Small intestine (tissue), 7 donors: ENCODE measurements around the gene ITPRIP. TPM values are rescaled to one million over a fixed set of nuclear protein-coding genes. Genes with fewer than 3 reads are reported as not detected.

Experiments
- DNase-seq, 2 donors: peaks; one replicate each; pipeline versions ENCODE4 v3.0.0 to v3.0.0-alpha.2; 2013
- FAIRE-seq: peaks from 2 replicates; lab custom pipeline; 2012; peaks lifted over from hg19 to GRCh38; lab: Jason Lieb, UNC
- H3K27ac ChIP-seq, 3 donors: one replicate each; pipeline ENCODE4 v1.5.1; 2013; ENCODE audit warnings: low read length in 2 of 3, mild to moderate bottlenecking in 2 of 3, control low read depth in 1 of 3, inconsistent platforms in 1 of 3, low read depth in 1 of 3, moderate library complexity in 1 of 3
- H3K27me3 ChIP-seq, 3 donors: one replicate each; pipeline ENCODE4 v1.6.1; 2013; ENCODE audit warnings: low read length in 3 of 3, inconsistent platforms in 1 of 3; ENCODE audit not compliant: control insufficient read depth in 3 of 3, insufficient read depth in 3 of 3
- H3K36me3 ChIP-seq, 3 donors: one replicate each; pipeline ENCODE4 v1.6.1; 2013; ENCODE audit warnings: low read length in 3 of 3, inconsistent platforms in 1 of 3, low read depth in 1 of 3, mild to moderate bottlenecking in 1 of 3, moderate library complexity in 1 of 3; ENCODE audit not compliant: control insufficient read depth in 3 of 3, insufficient read depth in 2 of 3
- H3K4me1 ChIP-seq, 3 donors: one replicate each; pipeline ENCODE4 v1.6.1; 2013; ENCODE audit warnings: low read length in 2 of 3, inconsistent platforms in 1 of 3, low read depth in 1 of 3, mild to moderate bottlenecking in 1 of 3, moderate library complexity in 1 of 3; ENCODE audit not compliant: control insufficient read depth in 3 of 3, insufficient read depth in 2 of 3
- H3K4me3 ChIP-seq, 3 donors: one replicate each; pipeline ENCODE4 v1.5.1; 2013; ENCODE audit warnings: low read length in 3 of 3, control low read depth in 1 of 3, inconsistent platforms in 1 of 3, low read depth in 1 of 3, mild to moderate bottlenecking in 1 of 3, moderate library complexity in 1 of 3
- H3K9me3 ChIP-seq, 2 donors: one replicate each; pipeline ENCODE4 v1.6.1; 2013; ENCODE audit warnings: low read depth in 1 of 2, low read length in 1 of 2; ENCODE audit not compliant: control insufficient read depth in 2 of 2, insufficient read depth in 1 of 2
- WGBS, 3 donors: extraction: QIAGEN DNeasy Blood & Tissue Kit; methylation state at CpG; one replicate each; pipeline ENCODE4 v1.1.7; 2013; 5-methylcytosine and 5-hydroxymethylcytosine counted together
- polyA plus RNA-seq, 4 donors: library from polyadenylated mRNA; stranded (reverse) in 3 of 4; unstranded in 1 of 4; fragments of 200-250 nt in 3 of 4; fragments of 120-200 nt in 1 of 4; gene quantifications; one replicate each; pipeline versions ENCODE4 v1.2.1 to v1.2.3, GENCODE V29; 2013
- donor health status: healthy with polysubstance abuse.
- donor health status: control.
- donor health status: control.
- donor health status: Bipolar disorder and iron deficiency.
- donor health status: healthy.

Gene ITPRIP
- polyA plus RNA-seq, 4 donors: 0.67 to 10.0 (median 2.4) TPM

- FAIRE-seq: no peak
- H3K27ac ChIP-seq: peak overlapping the region in 1 of 3 donors; percentile 6
These were observed 19.2 kb downstream of the ITPRIP start for GRCh38 chr10:104318810-104319741.

GRCh38 chr10:104318326-104318725 is 19.9 kb downstream of the ITPRIP start:
- WGBS, 3 donors: 91 to 94% (median 93%) methylated on average over 5 of the region's 5 CpGs
- DNase-seq: no peak
- peaks cover 0 to 16% (median 0%) of the 10 kb centered on the region in 3 donors for H3K4me1 ChIP-seq
- peaks cover 2 to 35% (median 10%) of the 10 kb centered on the region in 3 donors for H3K36me3 ChIP-seq
- no peaks in the 10 kb centered on the region for H3K27me3 ChIP-seq
- no peak overlapping the region for H3K4me3 ChIP-seq
- no peaks in the 10 kb centered on the region for H3K9me3 ChIP-seq
- no peak for FAIRE-seq
- no peak overlapping the region for H3K27ac ChIP-seq

More at GRCh38 chr10:104318810-104319741, 19.2 kb downstream of the ITPRIP start:
- H3K27me3 ChIP-seq: no peaks in the 10 kb centered on the region
- H3K4me3 ChIP-seq: no peak overlapping the region
- peaks cover 0 to 31% (median 7%) of the 10 kb centered on the region in 3 donors for H3K36me3 ChIP-seq
- DNase-seq: no peak
- peaks cover 0 to 16% (median 0%) of the 10 kb centered on the region in 3 donors for H3K4me1 ChIP-seq
- no peaks in the 10 kb centered on the region for H3K9me3 ChIP-seq
- WGBS, 3 donors: 75 to 86% (median 81%) methylated on average over 19 of the region's 19 CpGs

- no peaks in the 10 kb centered on the region for H3K27me3 ChIP-seq
- H3K4me3 ChIP-seq: no peak overlapping the region
- FAIRE-seq (no peak), DNase-seq (no peak)
- H3K9me3 ChIP-seq: no peaks in the 10 kb centered on the region
- H3K36me3 ChIP-seq: peaks cover 2 to 40% (median 10%) of the 10 kb centered on the region in 3 donors
- 81 to 84% (median 83%) methylated on average over 7 of the region's 7 CpGs for WGBS, 3 donors
- H3K4me1 ChIP-seq: peaks cover 0 to 16% (median 0%) of the 10 kb centered on the region in 3 donors
- peak overlapping the region in 1 of 3 donors; percentile 4 for H3K27ac ChIP-seq
These were observed 20.5 kb downstream of the ITPRIP start for GRCh38 chr10:104317726-104318299.

- no peak for DNase-seq
- FAIRE-seq: no peak
- Histone ChIP-seq H3K4me1 (peaks cover 0 to 11% (median 0%) of the 10 kb centered on the region in 3 donors), H3K36me3 (peaks cover 2 to 45% (median 10%) of the 10 kb centered on the region in 3 donors), H3K27ac (peak overlapping the region in 1 of 3 donors; percentile 4), H3K9me3 (no peaks in the 10 kb centered on the region), H3K27me3 (no peaks in the 10 kb centered on the region), H3K4me3 (no peak overlapping the region)
- WGBS, 3 donors: 47 to 60% (median 51%) methylated on average over 6 of the region's 6 CpGs
These were observed 21.0 kb downstream of the ITPRIP start for GRCh38 chr10:104317269-104317710.

- Histone ChIP-seq H3K9me3 (no peaks in the 10 kb centered on the region), H3K36me3 (peaks cover 2 to 45% (median 10%) of the 10 kb centered on the region in 3 donors), H3K27me3 (no peaks in the 10 kb centered on the region), H3K27ac (peak overlapping the region in 1 of 3 donors; percentile 2), H3K4me1 (peaks cover 0 to 7% (median 0%) of the 10 kb centered on the region in 3 donors), H3K4me3 (no peak overlapping the region)
- DNase-seq: no peak
- FAIRE-seq: no peak
- WGBS, 3 donors: 91 to 92% (median 91%) methylated on average over 9 of the region's 9 CpGs
These were observed 21.8 kb downstream of the ITPRIP start for GRCh38 chr10:104316321-104317099.

- Histone ChIP-seq H3K27ac (no peak overlapping the region), H3K27me3 (no peaks in the 10 kb centered on the region), H3K9me3 (no peaks in the 10 kb centered on the region), H3K36me3 (peaks cover 2 to 55% (median 10%) of the 10 kb centered on the region in 3 donors), H3K4me1 (peaks cover 0 to 7% (median 0%) of the 10 kb centered on the region in 3 donors), H3K4me3 (no peak overlapping the region)
- no peak for FAIRE-seq
- DNase-seq: no peak
- WGBS, 3 donors: 97 to 99% (median 97%) methylated on average over 22 of the region's 22 CpGs
These were observed 22.8 kb downstream of the ITPRIP start for GRCh38 chr10:104315486-104315921.

GRCh38 chr10:104314591-104315485 is 23.4 kb downstream of the ITPRIP start:
- Histone ChIP-seq H3K9me3 (no peaks in the 10 kb centered on the region), H3K36me3 (peaks cover 2 to 60% (median 11%) of the 10 kb centered on the region in 3 donors), H3K4me1 (peaks cover 0 to 10% (median 0%) of the 10 kb centered on the region in 3 donors), H3K27me3 (no peaks in the 10 kb centered on the region), H3K4me3 (no peak overlapping the region), H3K27ac (no peak overlapping the region)
- DNase-seq (no peak), FAIRE-seq (no peak)
- WGBS, 3 donors: 93 to 95% (median 94%) methylated on average over 43 of the region's 43 CpGs
